ENCODE data around the gene RTN4RL1.

- TF ChIP-seq CTCF (IDR thresholded peaks at IDR 0.05; ENCODE audit: low read length) = no peak
- no peak for TF ChIP-seq EZH2 (IDR thresholded peaks at IDR 0.05; ENCODE audit: borderline replicate concordance, low read length)
Measured at GRCh38 chr17:2008332-2009126, 16.6 kb downstream of the RTN4RL1 start.

All from OCI-LY1 (cell line).